ENCODE data around the gene ABCA9.
A peak's percentile ranks its signal among the peaks of the same experiment; 100 is the strongest.
"Not testable (repeated sequence)": the region's sequence is repeated elsewhere in the genome, so short reads cannot be mapped to it uniquely, and the experiment has no call there.

Gene ABCA9, protein sequence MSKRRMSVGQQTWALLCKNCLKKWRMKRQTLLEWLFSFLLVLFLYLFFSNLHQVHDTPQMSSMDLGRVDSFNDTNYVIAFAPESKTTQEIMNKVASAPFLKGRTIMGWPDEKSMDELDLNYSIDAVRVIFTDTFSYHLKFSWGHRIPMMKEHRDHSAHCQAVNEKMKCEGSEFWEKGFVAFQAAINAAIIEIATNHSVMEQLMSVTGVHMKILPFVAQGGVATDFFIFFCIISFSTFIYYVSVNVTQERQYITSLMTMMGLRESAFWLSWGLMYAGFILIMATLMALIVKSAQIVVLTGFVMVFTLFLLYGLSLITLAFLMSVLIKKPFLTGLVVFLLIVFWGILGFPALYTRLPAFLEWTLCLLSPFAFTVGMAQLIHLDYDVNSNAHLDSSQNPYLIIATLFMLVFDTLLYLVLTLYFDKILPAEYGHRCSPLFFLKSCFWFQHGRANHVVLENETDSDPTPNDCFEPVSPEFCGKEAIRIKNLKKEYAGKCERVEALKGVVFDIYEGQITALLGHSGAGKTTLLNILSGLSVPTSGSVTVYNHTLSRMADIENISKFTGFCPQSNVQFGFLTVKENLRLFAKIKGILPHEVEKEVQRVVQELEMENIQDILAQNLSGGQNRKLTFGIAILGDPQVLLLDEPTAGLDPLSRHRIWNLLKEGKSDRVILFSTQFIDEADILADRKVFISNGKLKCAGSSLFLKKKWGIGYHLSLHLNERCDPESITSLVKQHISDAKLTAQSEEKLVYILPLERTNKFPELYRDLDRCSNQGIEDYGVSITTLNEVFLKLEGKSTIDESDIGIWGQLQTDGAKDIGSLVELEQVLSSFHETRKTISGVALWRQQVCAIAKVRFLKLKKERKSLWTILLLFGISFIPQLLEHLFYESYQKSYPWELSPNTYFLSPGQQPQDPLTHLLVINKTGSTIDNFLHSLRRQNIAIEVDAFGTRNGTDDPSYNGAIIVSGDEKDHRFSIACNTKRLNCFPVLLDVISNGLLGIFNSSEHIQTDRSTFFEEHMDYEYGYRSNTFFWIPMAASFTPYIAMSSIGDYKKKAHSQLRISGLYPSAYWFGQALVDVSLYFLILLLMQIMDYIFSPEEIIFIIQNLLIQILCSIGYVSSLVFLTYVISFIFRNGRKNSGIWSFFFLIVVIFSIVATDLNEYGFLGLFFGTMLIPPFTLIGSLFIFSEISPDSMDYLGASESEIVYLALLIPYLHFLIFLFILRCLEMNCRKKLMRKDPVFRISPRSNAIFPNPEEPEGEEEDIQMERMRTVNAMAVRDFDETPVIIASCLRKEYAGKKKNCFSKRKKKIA (N-terminal part only)

DNA sequence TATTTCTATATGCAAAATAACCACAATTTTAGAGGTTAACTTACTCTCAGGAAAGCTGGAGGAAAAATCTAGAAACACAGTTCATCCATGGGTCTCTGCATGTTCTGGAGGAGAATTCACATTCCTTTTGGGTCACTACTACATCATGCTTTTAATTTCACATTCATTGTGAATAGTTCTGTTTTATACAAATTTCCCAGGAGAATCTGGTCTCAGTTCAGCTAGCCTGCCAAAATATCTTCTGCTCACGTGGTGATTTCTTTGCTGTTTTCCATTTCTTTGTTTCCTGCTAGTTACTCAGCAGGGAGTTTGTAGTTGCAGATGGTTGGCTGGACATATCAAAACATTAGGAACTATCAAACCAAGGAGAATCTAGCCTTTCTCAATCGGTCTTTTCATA is at the start of gene ABCA9:
ABCA9 (minus strand) TSS at position 106 of the 400 bp plus-strand sequence. CDS start 9,801 bp downstream, outside the sequence.
- no peak for DNase-seq

DNA sequence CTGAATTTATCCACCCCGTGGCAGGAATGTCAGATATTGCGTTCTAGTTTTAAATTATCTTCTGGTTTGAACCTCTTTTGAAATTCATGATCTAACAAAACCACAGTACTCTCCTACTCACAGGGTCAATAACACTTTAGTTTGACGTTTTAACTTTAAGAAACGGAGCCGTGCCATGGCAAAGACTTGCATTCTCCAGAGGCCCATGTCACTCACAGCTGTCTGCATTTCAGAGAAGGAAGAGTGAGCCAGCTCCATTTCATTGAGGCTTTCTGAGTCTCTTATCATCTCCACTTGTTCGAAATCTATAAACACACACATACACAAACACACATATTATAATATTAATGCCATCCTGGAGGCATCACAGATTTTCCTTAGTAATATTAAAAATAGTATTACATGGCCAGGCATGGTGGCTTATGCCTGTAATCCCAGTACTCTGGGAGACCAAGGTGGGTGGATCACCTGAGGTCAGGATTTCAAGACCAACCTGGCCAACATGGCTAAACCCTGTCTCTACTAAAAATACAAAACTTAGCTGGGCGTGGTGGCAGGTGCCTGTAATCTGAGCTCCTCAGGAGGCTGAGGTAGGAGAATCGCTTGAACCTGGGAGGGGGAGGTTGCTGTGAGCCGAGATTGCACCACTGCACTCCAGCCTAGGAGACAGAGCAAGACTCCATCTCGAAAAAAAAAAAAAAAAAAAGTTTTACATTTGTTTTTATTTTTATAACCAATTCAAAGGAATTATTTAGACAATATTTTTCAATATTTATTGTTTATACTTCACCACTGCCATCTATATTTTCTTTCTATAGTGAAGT is 45.4 kb upstream of the ABCA9 start:
- DNase-seq, result no peak

DNA sequence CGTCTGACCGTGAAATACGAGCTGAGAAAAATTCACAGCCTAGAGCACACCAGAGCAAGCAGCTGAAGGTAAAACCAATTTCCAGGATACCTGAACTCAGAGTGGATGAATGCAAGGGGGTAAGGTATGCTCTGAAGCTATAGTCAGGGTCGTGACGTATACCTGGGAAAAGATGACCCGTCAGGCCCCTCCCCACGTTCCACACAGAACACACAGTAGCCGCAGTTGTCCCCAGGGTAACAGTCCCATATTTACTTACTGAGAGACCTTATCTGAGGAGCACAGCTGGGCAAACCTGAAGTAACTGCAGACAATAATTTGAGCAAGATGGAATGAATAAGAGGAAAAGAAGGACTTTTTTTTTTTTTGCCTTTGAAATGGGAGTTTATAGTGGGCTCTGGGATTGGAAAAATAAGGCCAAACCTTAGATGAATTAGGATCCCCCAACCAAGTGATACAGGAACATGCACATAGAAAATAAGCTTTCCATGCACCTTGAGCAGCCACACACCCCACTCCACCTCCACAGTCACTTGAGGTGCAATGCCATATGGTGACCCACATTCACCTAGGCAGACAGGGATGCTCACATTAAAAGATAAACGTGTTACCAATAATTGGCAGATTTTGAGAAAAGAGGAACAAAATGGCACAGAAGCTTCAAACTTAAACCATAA is 43.0 kb upstream of the ABCA9 start:
- DNase-seq, result no peak

DNA sequence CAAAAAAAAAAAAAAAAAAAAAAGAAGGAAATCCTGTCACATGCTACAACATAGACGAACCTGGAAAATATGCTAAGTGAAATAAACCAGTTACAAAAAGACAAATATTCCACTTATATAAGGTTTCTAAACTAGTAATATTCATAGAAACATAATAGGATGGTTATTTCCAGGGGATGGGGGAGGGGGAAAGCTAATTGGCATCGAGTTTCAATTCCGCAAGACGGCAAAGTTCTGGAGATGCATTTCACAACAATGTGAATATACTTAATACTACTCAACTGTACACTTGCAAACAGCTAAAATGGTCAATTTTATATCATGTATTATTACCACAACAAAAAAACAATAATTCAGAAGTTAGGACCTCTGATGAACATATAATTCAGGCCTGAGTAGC is 37.9 kb upstream of the ABCA9 start:
- DNase-seq, result peak; percentile 76

DNA sequence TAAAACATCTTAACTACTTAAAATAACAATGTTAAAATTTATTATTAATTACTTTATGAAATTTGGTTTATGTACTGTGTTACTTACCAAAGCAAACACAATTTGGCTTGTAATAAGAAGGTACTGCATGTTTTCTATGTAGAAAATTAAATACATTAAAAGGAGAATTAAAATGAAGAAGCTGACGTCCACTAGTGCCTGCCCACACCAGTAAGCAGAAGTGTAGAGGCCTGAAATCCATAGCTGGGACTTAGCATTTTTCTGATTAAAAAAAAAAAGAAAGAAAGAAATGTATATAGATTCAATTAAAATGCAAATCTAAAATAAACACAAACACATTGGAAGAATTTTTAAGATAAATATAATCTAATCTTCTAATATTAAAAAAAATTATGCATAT is 35.8 kb upstream of the ABCA9 start:
- no peak for DNase-seq

DNA sequence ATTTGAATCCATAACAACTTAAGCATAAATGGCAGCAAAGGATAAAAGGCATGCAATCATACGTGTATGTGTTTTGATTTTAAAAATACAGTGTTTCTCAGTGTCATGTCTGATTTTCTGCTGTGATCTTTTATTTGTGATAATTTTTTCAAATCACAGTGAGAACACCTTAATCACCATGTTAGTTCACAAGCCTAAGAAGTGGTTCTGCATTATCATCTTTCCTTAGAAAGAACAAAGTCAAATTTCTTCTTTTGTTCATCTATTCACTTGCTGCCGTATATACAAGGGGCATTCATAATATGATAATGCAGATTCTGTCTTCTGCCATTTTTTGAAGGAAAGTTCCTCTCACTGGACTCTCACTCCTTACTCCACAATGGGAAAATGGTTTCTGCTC is 33.3 kb upstream of the ABCA9 start:
- no peak for DNase-seq

DNA sequence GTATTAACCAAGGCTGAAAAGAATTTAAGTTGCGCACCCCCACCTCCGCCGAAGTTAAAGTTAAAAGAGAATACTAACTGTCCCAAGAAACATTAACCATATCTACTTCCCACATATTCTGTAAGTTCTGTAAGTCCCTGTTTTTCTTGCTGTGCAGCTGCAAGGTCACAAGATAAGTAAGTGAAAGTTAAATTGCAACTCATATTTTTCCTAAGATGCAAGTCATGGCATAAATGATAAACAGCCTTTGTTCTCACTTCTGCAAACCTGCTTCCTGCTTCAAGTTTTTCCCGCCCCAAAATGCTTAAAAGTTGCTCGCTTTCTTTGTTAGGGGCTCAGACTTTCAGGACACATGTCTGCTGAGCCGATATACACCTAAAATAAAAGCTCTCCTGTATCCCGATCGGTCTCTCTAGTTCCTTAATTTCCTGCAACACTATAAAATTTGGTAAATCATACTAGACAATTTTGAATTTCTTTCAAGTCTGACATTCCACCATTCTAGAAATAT is 32.6 kb upstream of the ABCA9 start:
- DNase-seq, result peak; percentile 94

DNA sequence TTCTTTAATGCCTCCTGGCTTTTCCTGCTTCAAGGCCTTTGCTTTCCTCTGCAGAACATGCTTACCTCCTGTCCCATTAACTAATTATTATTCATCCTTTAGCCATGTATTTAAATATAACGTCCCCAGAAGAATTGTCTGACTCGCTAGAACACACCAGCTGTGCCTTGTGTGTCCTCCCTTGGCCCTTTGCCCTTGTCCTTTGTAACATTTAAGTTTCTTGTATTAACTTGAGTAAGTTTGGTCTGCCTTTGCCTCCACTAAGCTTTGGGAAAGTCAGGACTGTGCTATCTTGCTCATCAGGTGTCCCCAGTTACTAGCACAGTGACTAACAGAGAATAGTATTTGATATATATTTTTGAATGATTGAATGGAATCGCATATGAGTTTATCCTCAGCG is 29.6 kb upstream of the ABCA9 start:
- DNase-seq, result no peak

DNA sequence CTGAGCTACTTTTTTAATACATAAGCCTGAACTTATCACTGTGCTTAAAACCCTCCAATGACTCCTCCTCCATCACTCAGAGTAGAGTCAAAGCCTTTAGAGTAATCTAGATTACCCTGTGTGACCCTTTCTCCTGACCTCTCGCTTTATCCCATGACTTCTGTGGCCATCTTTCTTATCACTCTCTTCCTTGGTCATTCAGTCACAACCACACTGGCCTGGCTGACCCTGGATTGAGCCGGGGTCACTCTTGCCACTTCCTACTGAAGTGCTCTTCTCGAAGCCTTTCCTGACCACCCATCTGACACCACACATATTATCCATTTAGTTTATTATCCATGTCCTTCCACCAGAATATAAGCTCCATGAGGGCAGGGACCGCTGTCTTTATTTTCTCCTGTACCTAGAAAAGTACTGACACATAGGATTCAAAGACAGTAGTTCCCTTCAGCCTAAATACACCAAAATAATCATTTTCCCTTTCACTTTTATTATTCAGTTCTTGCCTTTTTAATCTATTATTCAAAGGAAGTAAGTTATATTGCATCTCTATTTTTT is 28.0 kb upstream of the ABCA9 start:
- no peak for DNase-seq

DNA sequence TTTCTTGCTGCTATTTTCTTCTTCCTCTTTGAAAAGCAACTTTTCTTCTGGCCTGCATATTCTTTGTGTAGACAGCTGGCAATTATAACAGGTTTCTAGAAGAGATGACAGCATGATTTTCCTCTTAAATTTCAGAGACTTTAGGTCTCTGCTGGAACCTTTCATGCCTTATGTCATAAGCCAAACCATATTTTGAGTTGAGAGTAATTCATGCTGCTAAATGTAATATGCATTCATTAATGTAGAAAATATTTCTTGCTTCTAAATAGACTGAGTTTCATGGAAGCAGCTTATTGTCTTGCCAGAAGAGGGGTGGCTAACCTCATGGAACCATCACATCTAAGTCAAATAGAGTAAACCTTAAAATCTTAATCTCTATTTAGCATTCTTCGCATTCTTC is 25.9 kb upstream of the ABCA9 start:
- DNase-seq, result no peak

DNA sequence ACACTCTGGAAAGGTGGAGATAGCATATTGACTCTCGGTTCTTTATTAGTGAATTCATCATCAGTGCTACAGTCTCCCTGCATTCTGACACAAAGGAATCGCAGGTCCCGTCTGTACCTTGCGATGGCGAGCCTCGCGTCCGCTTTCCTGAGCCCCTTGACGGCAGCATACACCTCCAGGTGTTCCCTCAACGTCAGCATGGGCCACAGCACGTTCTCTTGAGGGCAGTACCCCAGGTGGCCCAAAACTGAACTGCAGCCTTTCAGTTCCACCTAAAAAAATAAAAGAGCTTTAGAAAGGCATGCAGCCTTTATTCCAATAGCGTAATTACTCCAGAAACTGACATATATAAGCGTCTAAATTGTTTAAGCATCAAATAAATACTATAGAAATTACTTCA is 24.2 kb upstream of the ABCA9 start:
- no peak for DNase-seq

DNA sequence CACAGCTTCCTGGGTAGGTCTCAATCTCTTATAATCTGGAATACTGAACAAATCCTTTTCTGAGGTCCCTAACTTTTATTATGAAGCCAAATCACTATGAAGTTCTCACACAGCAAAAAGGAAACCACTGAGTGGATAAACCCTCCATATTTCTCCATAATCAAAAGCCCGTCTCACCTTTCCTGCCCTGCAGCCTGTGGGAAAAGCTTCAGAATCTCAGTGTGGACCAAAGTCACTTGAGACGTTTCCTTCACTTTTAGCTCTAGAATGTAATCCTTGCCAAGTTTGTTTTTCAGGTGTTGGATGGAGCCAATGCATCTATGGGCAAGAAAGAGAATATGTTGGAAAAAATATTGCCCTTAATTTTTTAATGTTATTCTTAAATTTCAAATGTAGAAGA is 22.0 kb upstream of the ABCA9 start:
- no peak for DNase-seq

DNA sequence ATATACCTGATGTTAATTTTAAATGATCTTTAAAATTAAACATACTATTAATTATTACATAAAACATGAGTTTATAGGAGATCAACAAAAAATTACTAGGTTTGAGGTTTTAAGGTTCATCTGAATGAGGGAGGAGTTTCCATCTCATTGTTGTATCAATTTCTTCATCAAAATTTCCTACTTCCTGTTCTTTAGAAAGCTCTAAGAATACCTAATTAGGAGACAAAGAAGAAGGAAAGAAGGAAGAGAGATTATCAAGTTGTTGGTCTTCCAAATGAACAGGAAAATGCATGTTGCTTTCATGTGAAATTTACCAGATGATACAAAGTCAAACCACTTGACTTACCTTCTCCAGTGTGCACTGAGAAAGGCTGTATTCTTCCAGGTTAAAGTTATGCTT is 18.1 kb upstream of the ABCA9 start:
- DNase-seq, result peak; percentile 47

DNA sequence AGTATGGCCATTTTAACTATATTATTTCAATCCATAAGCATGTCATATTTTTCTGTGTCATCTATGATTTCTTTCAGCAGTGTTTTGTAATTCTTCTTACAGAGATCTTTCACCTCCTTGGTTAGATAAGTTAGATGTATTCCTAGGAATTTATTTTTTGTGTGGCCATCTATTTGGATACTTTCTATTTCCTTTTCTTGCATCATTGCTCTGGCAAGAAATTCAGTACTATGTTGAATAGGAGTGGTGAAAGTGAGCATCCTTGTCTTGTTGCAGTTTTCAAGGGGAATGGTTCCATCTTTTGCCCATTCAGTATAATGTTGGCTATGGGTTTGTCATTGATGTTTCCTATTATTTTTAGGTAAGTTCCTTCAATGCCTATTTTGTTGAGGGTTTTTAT is 15.1 kb upstream of the ABCA9 start:
- DNase-seq, result no peak

DNA sequence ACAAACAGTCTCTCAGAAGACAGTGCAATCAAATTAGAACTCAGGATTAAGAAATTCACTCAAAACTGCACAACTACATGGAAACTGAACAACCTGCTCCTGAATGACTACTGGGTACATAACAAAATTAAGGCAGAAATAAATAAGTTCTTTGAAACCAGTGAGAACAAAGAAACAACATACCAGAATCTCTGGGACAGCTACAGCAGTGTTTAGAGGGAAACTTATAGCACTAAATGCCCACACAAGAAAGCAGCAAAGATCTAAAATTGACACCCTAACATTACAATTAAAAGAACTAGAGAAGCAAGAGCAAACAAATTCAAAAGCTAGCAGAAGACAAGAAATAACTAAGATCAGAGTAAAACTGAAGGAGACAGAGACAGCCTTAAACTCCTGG is 12.7 kb upstream of the ABCA9 start:
- DNase-seq, result not testable (repeated sequence)

DNA sequence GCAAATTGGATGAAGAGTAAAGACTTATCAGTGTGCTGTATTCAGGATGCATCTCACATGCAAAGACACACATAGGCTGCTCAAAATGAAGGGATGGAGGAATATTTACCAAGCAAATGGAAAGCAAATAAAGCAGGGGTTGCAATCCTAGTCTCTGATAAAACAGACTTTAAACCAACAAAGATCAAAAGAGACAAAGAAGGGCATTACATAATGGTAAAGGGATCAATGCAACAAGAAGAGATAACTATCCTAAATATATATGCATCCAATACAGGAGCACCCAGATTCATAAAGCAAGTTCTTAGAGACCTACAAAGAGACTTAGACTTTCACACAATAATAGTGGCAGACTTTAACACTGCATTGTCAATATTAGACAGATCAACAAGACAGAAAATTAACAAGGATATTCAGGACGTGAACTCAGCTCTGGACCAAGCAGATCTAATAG is 12.1 kb upstream of the ABCA9 start:
- not testable (repeated sequence) for DNase-seq

DNA sequence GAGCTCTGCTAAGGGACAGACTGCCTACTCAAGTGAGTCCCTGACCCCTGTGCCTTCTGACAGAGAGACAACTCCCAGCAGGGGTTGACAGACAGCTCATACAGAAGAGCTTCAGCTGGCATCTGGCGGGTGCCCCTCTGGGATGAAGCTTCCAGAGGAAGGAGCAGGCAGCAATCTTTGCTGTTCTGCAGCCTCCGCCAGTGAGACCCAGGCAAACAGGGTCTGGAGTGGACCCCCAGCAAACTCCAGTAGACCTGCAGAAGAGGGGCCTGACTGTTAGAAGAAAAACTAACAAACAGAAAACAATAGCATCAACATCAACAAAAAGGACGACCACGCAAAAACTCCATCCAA is 10.5 kb upstream of the ABCA9 start:
- DNase-seq, result not testable (repeated sequence)

DNA sequence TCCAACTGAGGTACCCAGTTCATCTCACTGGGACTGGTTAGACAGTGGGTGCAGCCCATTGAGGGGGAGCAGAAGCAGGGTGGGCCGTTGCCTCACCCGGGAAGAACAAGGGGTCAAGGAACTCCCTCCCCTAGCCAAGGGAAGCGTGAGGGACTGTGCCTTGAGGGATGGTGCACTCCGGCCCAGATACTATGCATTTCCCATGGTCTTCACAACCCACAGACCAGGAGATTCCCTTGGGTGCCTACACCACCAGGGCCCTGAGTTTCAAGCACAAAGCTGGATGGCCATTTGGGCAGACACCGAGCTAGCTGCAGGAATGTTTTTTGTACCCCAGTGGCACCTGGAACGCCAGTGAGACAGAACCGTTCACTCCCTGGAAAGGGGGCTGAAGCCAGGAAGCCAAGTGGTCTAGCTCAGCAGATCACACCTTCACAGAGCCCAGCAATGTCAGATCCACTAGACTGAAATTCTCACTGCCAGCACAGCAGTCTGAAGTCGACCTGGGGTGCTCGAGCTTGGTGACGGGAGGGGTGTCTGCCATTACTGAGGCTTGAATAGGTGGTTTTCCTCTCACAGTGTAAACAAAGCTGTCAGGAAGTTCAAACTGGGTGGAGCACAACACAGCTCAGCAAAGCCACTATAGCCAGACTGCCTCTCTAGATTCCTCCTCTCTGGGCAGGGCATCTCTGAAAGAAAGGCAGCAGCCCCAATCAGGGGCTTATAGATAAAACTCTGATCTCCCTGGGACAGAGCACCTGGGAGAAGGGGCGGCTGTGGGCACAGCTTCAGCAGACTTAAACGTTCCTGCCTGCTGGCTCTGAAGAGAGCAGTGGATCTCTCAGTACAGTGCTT is 9.9 kb upstream of the ABCA9 start:
- DNase-seq, result not testable (repeated sequence)

DNA sequence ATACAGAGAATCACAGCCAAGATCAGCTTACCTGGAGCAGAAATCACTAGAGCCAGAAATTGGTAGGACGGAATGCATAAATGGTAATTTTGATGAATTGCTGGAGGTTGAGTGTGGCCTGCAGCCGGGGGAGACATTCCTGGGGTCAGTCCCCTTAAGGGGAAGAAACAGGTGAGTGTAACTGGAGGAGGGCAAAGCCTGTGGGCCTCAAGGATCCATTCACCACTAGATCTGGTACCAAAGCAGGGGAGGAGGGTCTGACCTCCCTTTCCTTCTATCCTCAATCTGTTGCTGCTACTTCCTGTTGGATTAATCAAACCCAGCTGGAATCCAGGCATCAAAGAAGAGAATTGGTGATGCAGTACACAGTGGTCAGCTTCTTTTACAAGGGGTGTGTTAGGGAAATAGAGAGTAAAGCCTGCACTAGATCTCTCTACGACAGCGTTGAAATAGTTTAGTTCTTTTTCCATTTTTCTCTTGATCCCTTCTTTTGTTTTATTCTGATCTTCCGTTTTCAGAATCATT is 8.6 kb upstream of the ABCA9 start:
- DNase-seq, result no peak
